Measurements from ENCODE around the gene LCT.

LCT gene

GRCh38 chr2:135826544-135826943 is 10.4 kb downstream of the LCT start:
- in situ Hi-C loops (cut with HindIII; ENCODE audit: low sequenced_read_pairs), result no loop called here
- H3K4me3 ChIP-seq (ENCODE audit: low read depth, low read length), result no peak overlapping the region
- no peak for DNase-seq (ENCODE audit: low read depth, low spot score)
- TF ChIP-seq CTCF (IDR thresholded peaks at IDR 0.05; ENCODE audit: low read depth, low read length), result no peak

DNA sequence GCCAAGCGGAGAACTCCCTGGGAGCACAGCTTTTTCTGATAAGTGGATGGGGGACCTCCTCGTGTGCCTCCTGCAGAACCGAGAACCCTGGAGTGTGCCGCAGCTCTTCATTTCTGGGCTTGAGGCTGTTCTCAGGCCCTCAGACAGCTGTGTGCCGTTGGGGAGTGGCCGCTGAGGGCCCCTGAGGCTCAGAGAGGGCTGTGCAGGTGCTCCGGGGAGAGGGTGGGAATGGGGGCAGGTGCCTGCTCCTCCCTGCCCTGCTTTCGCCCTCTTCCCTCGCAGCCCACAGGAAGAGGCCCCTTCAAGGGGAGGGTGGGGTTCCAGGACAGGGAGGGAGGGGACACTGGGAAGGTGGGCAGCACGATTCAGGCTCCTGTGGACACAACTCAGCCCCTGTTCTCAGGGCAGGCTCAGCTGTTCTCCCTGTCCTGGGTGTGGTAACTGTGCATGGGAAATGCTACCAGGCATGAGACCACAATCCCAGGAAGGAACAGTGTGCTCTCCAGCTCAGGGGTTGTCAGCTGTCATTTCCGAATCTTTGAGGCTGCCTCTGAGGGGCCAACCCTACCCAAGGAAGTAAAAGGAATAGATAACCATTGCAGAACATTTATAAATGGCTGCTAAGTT is 11.3 kb downstream of the LCT start:
- in situ Hi-C loops (cut with HindIII; ENCODE audit: low sequenced_read_pairs), result no loop called here
- H3K4me3 ChIP-seq (ENCODE audit: low read depth, low read length), result no peak overlapping the region
- no peak for DNase-seq (ENCODE audit: low read depth, low spot score)
- no peak for TF ChIP-seq CTCF (IDR thresholded peaks at IDR 0.05; ENCODE audit: low read depth, low read length)

DNA sequence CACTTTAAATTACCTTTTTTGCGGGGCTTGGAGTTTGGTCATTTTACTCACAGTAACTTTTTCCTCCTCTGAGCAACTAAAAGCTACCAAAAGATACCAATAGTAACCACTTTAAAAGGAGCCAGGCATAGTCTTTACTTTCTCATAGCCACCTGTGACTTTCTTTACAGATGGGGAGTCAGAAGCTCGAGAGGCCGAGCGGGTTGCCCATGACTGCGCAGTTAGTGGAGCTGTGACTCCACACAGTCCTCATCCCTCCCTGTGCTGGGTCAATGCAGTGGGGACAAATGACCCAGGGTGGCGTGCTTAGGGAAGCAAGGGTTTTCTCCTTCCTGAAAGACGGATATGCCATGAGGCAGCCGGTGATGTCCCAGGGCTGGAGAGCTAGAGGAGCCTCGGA is 11.9 kb downstream of the LCT start:
- H3K4me3 ChIP-seq (ENCODE audit: low read depth, low read length), result no peak overlapping the region
- no peak for DNase-seq (ENCODE audit: low read depth, low spot score)
- in situ Hi-C loops (cut with HindIII; ENCODE audit: low sequenced_read_pairs), result no loop called here
- TF ChIP-seq CTCF (IDR thresholded peaks at IDR 0.05; ENCODE audit: low read depth, low read length), result no peak

- no peak for TF ChIP-seq CTCF (IDR thresholded peaks at IDR 0.05; ENCODE audit: low read depth, low read length)
- in situ Hi-C loops (cut with HindIII; ENCODE audit: low sequenced_read_pairs), result no loop called here
- H3K4me3 ChIP-seq (ENCODE audit: low read depth, low read length), result no peak overlapping the region
- no peak for DNase-seq (ENCODE audit: low read depth, low spot score)
These were observed 14.1 kb downstream of the LCT start for GRCh38 chr2:135822855-135823254.

DNA sequence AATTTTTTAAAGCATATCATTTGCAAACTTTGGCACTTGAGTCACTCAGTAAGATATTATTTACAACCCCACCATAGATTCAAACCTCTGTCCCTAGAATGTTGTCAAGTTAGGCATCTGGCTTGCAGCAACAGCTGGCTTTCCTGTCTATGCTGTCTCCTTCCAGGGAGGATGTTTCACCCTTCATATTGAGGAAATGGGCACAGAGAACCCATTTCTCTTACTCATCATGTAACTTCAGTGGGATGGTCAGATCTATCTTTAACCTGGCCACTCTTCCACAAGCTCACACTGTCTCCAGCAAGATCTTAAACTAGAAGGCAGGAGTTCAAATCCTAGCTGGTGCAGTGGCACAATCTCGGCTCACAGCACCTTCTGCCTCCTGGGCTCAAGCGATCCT is 15.8 kb downstream of the LCT start:
- TF ChIP-seq CTCF (IDR thresholded peaks at IDR 0.05; ENCODE audit: low read depth, low read length), result no peak

DNA sequence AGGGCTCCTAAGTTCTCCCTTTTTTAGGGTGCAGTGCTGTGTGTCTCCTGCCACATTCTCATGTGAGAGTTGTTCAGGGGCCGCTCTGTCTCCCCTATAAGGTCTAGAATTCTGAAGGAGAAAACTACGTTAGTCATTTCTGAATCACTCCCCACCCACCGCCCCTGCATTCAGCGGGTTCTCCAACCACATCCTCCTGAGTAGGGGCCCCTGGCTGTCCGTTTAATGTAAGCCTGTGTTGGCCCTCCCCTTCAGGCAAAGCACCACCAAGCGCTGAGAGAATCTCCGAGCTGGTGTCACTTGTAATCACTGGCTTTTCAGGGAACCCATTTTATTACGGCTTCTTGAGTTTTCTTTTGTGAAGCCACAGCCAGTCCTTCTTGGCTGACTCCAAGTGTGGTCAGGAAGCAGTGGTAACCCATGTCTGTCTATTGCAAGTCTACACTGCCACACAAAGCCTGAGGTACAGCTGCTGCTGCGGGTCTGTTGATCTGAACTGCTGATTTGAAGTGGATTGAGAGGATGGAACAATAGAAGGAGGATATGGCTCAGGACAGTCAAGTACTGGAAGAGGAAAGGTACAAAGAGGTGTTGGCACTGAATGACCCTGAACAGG is 16.9 kb downstream of the LCT start:
- in situ Hi-C loops (cut with HindIII; ENCODE audit: low sequenced_read_pairs), result no loop called here
- TF ChIP-seq CTCF (IDR thresholded peaks at IDR 0.05; ENCODE audit: low read depth, low read length), result no peak
- no peak overlapping the region for H3K4me3 ChIP-seq (ENCODE audit: low read depth, low read length)
- DNase-seq (ENCODE audit: low read depth, low spot score), result peak; percentile 79

More for the DNA sequence above, 15.8 kb downstream of the LCT start:
- no peak overlapping the region for H3K4me3 ChIP-seq (ENCODE audit: low read depth, low read length)
- no peak for DNase-seq (ENCODE audit: low read depth, low spot score)
- in situ Hi-C loops (cut with HindIII; ENCODE audit: low sequenced_read_pairs), result no loop called here

Data from astrocyte of the spinal cord (primary cell).